ENCODE data around the gene SLC30A2.

The SLC30A2 gene

GRCh38 chr1:26025060-26025459 is 20.9 kb downstream of the SLC30A2 start:
- no peaks in the 10 kb centered on the region for H3K36me3 ChIP-seq
- no peak for DNase-seq
- TF ChIP-seq CTCF (IDR thresholded peaks at IDR 0.05; ENCODE audit: low read depth, low read length): no peak
- H3K4me1 ChIP-seq: no peaks in the 10 kb centered on the region
- H3K9me3 ChIP-seq: no peaks in the 10 kb centered on the region
- H3K4me3 ChIP-seq (ENCODE audit: low read depth, low read length): no peak overlapping the region
- H3K27me3 ChIP-seq: no peaks in the 10 kb centered on the region

GRCh38 chr1:26023826-26024225 is 22.1 kb downstream of the SLC30A2 start:
- TF ChIP-seq CTCF (IDR thresholded peaks at IDR 0.05; ENCODE audit: low read depth, low read length): no peak
- no peaks in the 10 kb centered on the region for H3K27me3 ChIP-seq
- no peaks in the 10 kb centered on the region for H3K36me3 ChIP-seq
- H3K9me3 ChIP-seq: no peaks in the 10 kb centered on the region
- H3K4me3 ChIP-seq (ENCODE audit: low read depth, low read length): no peak overlapping the region
- H3K4me1 ChIP-seq: no peaks in the 10 kb centered on the region
- no peak for DNase-seq

- Histone ChIP-seq H3K27me3 (no peaks in the 10 kb centered on the region), H3K9me3 (no peaks in the 10 kb centered on the region), H3K36me3 (no peaks in the 10 kb centered on the region), H3K4me1 (no peaks in the 10 kb centered on the region), H3K4me3 (ENCODE audit: low read depth, low read length) (no peak overlapping the region)
- no peak for DNase-seq
- no peak for TF ChIP-seq CTCF (IDR thresholded peaks at IDR 0.05; ENCODE audit: low read depth, low read length)
Measured at GRCh38 chr1:26023009-26023408, 22.9 kb downstream of the SLC30A2 start.

- Histone ChIP-seq H3K4me1 (no peaks in the 10 kb centered on the region), H3K36me3 (no peaks in the 10 kb centered on the region), H3K4me3 (ENCODE audit: low read depth, low read length) (no peak overlapping the region), H3K9me3 (no peaks in the 10 kb centered on the region), H3K27me3 (no peaks in the 10 kb centered on the region)
- DNase-seq: no peak
- no peak for TF ChIP-seq CTCF (IDR thresholded peaks at IDR 0.05; ENCODE audit: low read depth, low read length)
Measured at GRCh38 chr1:26022404-26022779, 23.5 kb downstream of the SLC30A2 start.

- peak within 1 kb of the TSS; percentile 26 for H3K4me3 ChIP-seq (ENCODE audit: low read depth, low read length)
- TF ChIP-seq CTCF (IDR thresholded peaks at IDR 0.05; ENCODE audit: low read depth, low read length): no peak
- no peaks in the 10 kb centered on the region for H3K4me1 ChIP-seq
- H3K36me3 ChIP-seq: no peaks in the 10 kb centered on the region
- no peaks in the 10 kb centered on the region for H3K9me3 ChIP-seq
- H3K27me3 ChIP-seq: no peaks in the 10 kb centered on the region
- peak; percentile 73 for DNase-seq
Measured at GRCh38 chr1:26021647-26022403, 24.1 kb downstream of the SLC30A2 start, which contains the start of gene EXTL1. Gene EXTL1, plus strand, starts transcription at chr1:26021775. Its CDS starts 872 bp downstream, at chr1:26022647.

- TF ChIP-seq CTCF (IDR thresholded peaks at IDR 0.05; ENCODE audit: low read depth, low read length): no peak
- H3K4me3 ChIP-seq (ENCODE audit: low read depth, low read length): no peak overlapping the region
- DNase-seq: no peak
- no peaks in the 10 kb centered on the region for H3K27me3 ChIP-seq
- H3K9me3 ChIP-seq: no peaks in the 10 kb centered on the region
- H3K36me3 ChIP-seq: no peaks in the 10 kb centered on the region
- H3K4me1 ChIP-seq: no peaks in the 10 kb centered on the region
Measured at GRCh38 chr1:26020941-26021646, 24.8 kb downstream of the SLC30A2 start.
